CD14-positive monocyte (primary cell): ENCODE results near the gene CDH13. TPM values are rescaled to one million over a fixed set of nuclear protein-coding genes. Genes with fewer than 3 reads are reported as not detected.

Experiments used
- DNase-seq, 3 donors: peaks; one replicate each; pipeline ENCODE4 v3.0.0-alpha.2; 2011 to 2022
- H2AFZ ChIP-seq: 2 replicates; pipeline ENCODE4 v1.6.0; 2012; ENCODE audit warnings: mild to moderate bottlenecking, low read depth, low read length, inconsistent platforms; ENCODE audit not compliant: insufficient read depth, poor library complexity, severe bottlenecking
- H3K27ac ChIP-seq, 2 donors: 1 replicate in 1 of 2; 2 replicates in 1 of 2; pipeline ENCODE4 v1.5.1; 2012 to 2013; ENCODE audit warnings: low read length in 2 of 2, control low read depth in 1 of 2, inconsistent platforms in 1 of 2, low read depth in 1 of 2, mild to moderate bottlenecking in 1 of 2
- H3K27me3 ChIP-seq, 2 donors: one replicate each; pipeline versions ENCODE4 v1.6.0 to v1.6.1; 2011 to 2013; ENCODE audit warnings: low read length in 2 of 2; ENCODE audit not compliant: control insufficient read depth in 2 of 2, insufficient read depth in 2 of 2
- H3K36me3 ChIP-seq, 2 donors: replicated peaks in 1 of 2; 1 replicate in 1 of 2; 2 replicates in 1 of 2; pipeline versions ENCODE4 v1.5.1 to v1.6.1; 2012 to 2013; ENCODE audit warnings: low read length in 2 of 2, control low read depth in 1 of 2, inconsistent platforms in 1 of 2, mild to moderate bottlenecking in 1 of 2; ENCODE audit not compliant: insufficient read depth in 2 of 2, control insufficient read depth in 1 of 2
- H3K4me1 ChIP-seq, 2 donors: 1 replicate in 1 of 2; 2 replicates in 1 of 2; pipeline versions ENCODE4 v1.5.1 to v1.6.1; 2012 to 2013; ENCODE audit warnings: low read length in 2 of 2, control low read depth in 1 of 2, inconsistent platforms in 1 of 2, mild to moderate bottlenecking in 1 of 2, moderate library complexity in 1 of 2; ENCODE audit not compliant: insufficient read depth in 2 of 2, control insufficient read depth in 1 of 2
- H3K4me2 ChIP-seq: replicated peaks from 2 replicates; pipeline ENCODE3; 2012; ENCODE audit warnings: low read length, moderate library complexity, mild to moderate bottlenecking; ENCODE audit not compliant: poor library complexity, severe bottlenecking; ENCODE audit errors: extremely low read depth
- H3K4me3 ChIP-seq, 3 experiments: fragments of 200-600 bp in 1 of 3; sonication (generic) in 1 of 3; replicated peaks in 1 of 3; 1 replicate in 2 of 3; 2 replicates in 1 of 3; pipeline ENCODE4 v1.5.1; 2011 to 2013; ENCODE audit warnings: low read length in 3 of 3, mild to moderate bottlenecking in 3 of 3, control low read depth in 2 of 3, low read depth in 2 of 3, inconsistent platforms in 1 of 3, moderate library complexity in 1 of 3
- H3K79me2 ChIP-seq: 2 replicates; pipeline ENCODE4 v1.6.0; 2012; ENCODE audit warnings: mild to moderate bottlenecking, control low read depth, inconsistent platforms, low read length, moderate library complexity; ENCODE audit not compliant: insufficient read depth
- H3K9ac ChIP-seq: 2 replicates; pipeline ENCODE4 v1.6.0; 2017; ENCODE audit warnings: low read length, mild to moderate bottlenecking; ENCODE audit not compliant: insufficient read depth, poor library complexity, severe bottlenecking
- H3K9me3 ChIP-seq, 2 donors: replicated peaks in 1 of 2; 1 replicate in 1 of 2; 2 replicates in 1 of 2; pipeline versions ENCODE4 v1.5.1 to v1.6.1; 2012 to 2013; ENCODE audit warnings: low read length in 2 of 2, control low read depth in 1 of 2; ENCODE audit not compliant: control insufficient read depth in 1 of 2, insufficient read depth in 1 of 2
- H4K20me1 ChIP-seq: 2 replicates; pipeline ENCODE4 v1.6.0; 2012; ENCODE audit warnings: mild to moderate bottlenecking, low read length, control low read depth, moderate library complexity; ENCODE audit not compliant: insufficient read depth
- H3K27ac Mint-ChIP-seq, 7 donors: one replicate each; pipeline ENCODE4 v1.8.0; 2020; ENCODE audit warnings: mild to moderate bottlenecking in 7 of 7, mixed read lengths in 7 of 7, moderate library complexity in 6 of 7, inconsistent platforms in 2 of 7
- H3K27me3 Mint-ChIP-seq, 3 donors: one replicate each; pipeline ENCODE4 v1.8.0; 2021 to 2022; ENCODE audit warnings: low read depth in 3 of 3, mild to moderate bottlenecking in 3 of 3, mixed read lengths in 3 of 3, moderate library complexity in 3 of 3, inconsistent platforms in 1 of 3
- H3K36me3 Mint-ChIP-seq, 2 donors: one replicate each; pipeline ENCODE4 v1.8.0; 2020; ENCODE audit warnings: mixed read lengths in 2 of 2, inconsistent platforms in 1 of 2, mild to moderate bottlenecking in 1 of 2
- H3K4me1 Mint-ChIP-seq: one replicate; pipeline ENCODE4 v1.8.0; 2020; ENCODE audit warnings: mild to moderate bottlenecking, mixed read lengths
- H3K4me3 Mint-ChIP-seq, 2 donors: one replicate each; pipeline ENCODE4 v1.8.0; 2020; ENCODE audit warnings: mild to moderate bottlenecking in 2 of 2, mixed read lengths in 2 of 2, moderate library complexity in 1 of 2
- H3K9me3 Mint-ChIP-seq, 7 donors: one replicate each; pipeline ENCODE4 v1.8.0; 2020 to 2022; ENCODE audit warnings: mixed read lengths in 7 of 7, mild to moderate bottlenecking in 6 of 7, moderate library complexity in 6 of 7, inconsistent platforms in 2 of 7
- WGBS: methylation state at CpG from one replicate; pipeline ENCODE4 v1.1.5; 2013; ENCODE audit warnings: missing lambda C conversion rate; ENCODE audit not compliant: insufficient coverage; 5-methylcytosine and 5-hydroxymethylcytosine counted together
- intact Hi-C, 2 donors: fragments of 100-400 bp; cut with micrococcal nuclease; formaldehyde crosslinking; loops; one replicate each; pipeline versions ENCODE4 v1.15.0 to v1.15.1; 2023
- polyA plus RNA-seq, 3 donors: library from polyadenylated mRNA; depleted of rRNA in 1 of 3; unstranded in 2 of 3; stranded (reverse) in 1 of 3; fragments of 300-500 nt in 2 of 3; fragments of >200 nt in 1 of 3; fragmentation: Illumina TruSeq in 2 of 3; gene quantifications; 1 replicate in 2 of 3; 2 replicates in 1 of 3; pipeline ENCODE4 v1.2.3, GENCODE V29; 2012 to 2021
- TF ChIP-seq, protein P1 (sequence below): fragments of 200-600 bp; IDR thresholded peaks from one replicate; pipeline ENCODE4 v1.8.0; 2022; ENCODE audit warnings: antibody characterized with exemption, mild to moderate bottlenecking

Gene CDH13
- polyA plus RNA-seq, 3 donors: 0.13 to 0.19 TPM; not detected in 1

DNA sequence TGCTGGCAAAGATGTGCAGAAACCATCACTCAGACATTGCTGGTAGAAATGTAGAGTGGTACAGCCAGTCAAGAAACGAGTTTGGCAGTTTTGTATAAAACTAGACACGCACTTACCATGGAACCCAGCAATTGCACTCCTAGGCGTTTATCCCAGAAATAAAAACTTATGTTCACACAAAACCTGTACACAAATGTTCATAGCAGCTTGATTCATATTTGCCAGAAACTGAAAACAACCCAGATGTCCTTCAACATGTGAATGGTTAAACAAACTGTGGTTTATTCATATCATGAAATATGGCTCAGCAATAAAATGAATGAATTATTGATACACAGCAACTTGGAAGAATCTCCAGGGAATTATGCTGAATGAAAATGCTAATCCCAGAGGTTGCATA is 570.0 kb downstream of the CDH13 start:
- intact Hi-C loops: no loop called here
- Histone ChIP-seq H2AFZ (no peak overlapping the region), H3K27me3 (no peaks in the 10 kb centered on the region), H3K4me1 (no peaks in the 10 kb centered on the region), H4K20me1 (no peaks in the 10 kb centered on the region), H3K4me2 (no peak overlapping the region), H3K4me3 (no peak overlapping the region), H3K79me2 (no peaks in the 10 kb centered on the region), H3K9ac (no peak overlapping the region), H3K27ac (no peak overlapping the region), H3K36me3 (no peaks in the 10 kb centered on the region), H3K9me3 (no peaks in the 10 kb centered on the region)
- peaks cover 3 to 16% (median 7%) of the 10 kb centered on the region in 3 donors for H3K27me3 Mint-ChIP-seq
- no peaks in the 10 kb centered on the region for H3K36me3 Mint-ChIP-seq
- no CpG with 5 or more reads among the region's 3 CpGs for WGBS
- TF ChIP-seq, protein P1, sequence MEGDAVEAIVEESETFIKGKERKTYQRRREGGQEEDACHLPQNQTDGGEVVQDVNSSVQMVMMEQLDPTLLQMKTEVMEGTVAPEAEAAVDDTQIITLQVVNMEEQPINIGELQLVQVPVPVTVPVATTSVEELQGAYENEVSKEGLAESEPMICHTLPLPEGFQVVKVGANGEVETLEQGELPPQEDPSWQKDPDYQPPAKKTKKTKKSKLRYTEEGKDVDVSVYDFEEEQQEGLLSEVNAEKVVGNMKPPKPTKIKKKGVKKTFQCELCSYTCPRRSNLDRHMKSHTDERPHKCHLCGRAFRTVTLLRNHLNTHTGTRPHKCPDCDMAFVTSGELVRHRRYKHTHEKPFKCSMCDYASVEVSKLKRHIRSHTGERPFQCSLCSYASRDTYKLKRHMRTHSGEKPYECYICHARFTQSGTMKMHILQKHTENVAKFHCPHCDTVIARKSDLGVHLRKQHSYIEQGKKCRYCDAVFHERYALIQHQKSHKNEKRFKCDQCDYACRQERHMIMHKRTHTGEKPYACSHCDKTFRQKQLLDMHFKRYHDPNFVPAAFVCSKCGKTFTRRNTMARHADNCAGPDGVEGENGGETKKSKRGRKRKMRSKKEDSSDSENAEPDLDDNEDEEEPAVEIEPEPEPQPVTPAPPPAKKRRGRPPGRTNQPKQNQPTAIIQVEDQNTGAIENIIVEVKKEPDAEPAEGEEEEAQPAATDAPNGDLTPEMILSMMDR: no peak
- H3K9me3 Mint-ChIP-seq: peaks cover 0 to 5% (median 0%) of the 10 kb centered on the region in 7 donors
- DNase-seq: no peak
- no peak overlapping the region for H3K4me3 Mint-ChIP-seq
- H3K27ac Mint-ChIP-seq: no peak overlapping the region
- no peaks in the 10 kb centered on the region for H3K4me1 Mint-ChIP-seq

- intact Hi-C loops: no loop called here
- Histone ChIP-seq H3K4me3 (no peak overlapping the region), H3K9me3 (no peaks in the 10 kb centered on the region), H3K4me1 (no peaks in the 10 kb centered on the region), H3K27me3 (no peaks in the 10 kb centered on the region), H3K79me2 (no peaks in the 10 kb centered on the region), H3K36me3 (no peaks in the 10 kb centered on the region), H4K20me1 (no peaks in the 10 kb centered on the region), H2AFZ (no peak overlapping the region), H3K9ac (no peak overlapping the region), H3K27ac (no peak overlapping the region), H3K4me2 (no peak overlapping the region)
- H3K4me1 Mint-ChIP-seq: no peaks in the 10 kb centered on the region
- H3K9me3 Mint-ChIP-seq: peaks cover 0 to 5% (median 0%) of the 10 kb centered on the region in 7 donors
- no peak overlapping the region for H3K27ac Mint-ChIP-seq
- no peaks in the 10 kb centered on the region for H3K36me3 Mint-ChIP-seq
- H3K4me3 Mint-ChIP-seq: no peak overlapping the region
- no peak for DNase-seq
- TF ChIP-seq, protein P1: no peak
- H3K27me3 Mint-ChIP-seq: peaks cover 3 to 14% (median 7%) of the 10 kb centered on the region in 3 donors
- WGBS: no CpG with 5 or more reads among the region's 5 CpGs
Observed at GRCh38 chr16:83197450-83197849, 570.7 kb downstream of the CDH13 start.
